Measurements from ENCODE around the gene LAMA2. TPM values are rescaled to one million over a fixed set of nuclear protein-coding genes. Genes with fewer than 3 reads are reported as not detected.

The LAMA2 gene
- total and polyA plus RNA-seq, 2 donors (not counting 3 experiments of a cell fraction or from before 2014, with no cell fraction given): 0.51 to 0.75 TPM

DNA sequence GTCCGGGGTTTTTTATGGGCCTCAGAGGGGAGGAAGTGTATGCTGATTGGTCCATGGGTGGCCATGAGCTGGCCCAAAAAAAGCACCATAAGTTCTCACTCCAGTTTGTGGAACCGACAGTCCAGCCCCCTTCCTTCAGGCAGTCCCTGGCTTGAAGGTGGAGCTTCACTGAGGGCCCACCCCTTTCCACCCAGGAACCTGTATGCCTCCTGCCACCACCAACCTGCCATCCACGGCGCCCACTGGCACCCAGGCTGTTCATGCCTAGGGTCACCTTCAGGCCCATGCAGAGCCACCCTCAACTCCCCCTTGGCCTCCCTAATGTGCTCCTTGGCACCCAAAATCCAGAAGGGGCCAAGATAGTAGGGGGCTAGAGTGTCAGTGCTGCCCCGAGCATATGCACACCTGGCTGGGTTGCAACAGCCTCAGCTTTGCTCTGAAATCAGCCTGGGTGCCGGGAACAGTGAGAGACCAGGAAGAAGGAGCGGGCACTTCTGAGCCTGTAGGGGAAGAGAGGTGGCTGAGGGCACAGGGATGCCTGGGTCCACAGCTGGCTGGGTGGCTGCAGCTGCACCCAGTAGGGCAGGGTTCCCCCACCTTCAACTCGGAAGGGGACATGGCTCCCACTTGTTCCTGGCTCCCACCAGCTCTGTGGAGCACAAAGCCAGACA, 534.6 kb downstream of the LAMA2 start:
- ChIA-PET POLR2A (no interaction called here), CTCF (interaction anchor here (0.8 to 1.0 kb wide), 2 partner anchors 9 to 47 kb away, joined by 3 read pairs; no protein-coding TSS in a partner anchor)
- BruUV-seq (replicated peaks): no TSS peak
- H3K9me1 ChIP-seq (replicated peaks; ENCODE audit: control insufficient read depth, extremely low read depth, insufficient read depth, low read length): no peaks in the 10 kb centered on the region
- no peaks in the 10 kb centered on the region for H3K79me2 ChIP-seq (ENCODE audit: control insufficient read depth, insufficient read depth, low read length)
- no peak overlapping the region for H3K4me2 ChIP-seq (ENCODE audit: insufficient read depth, low read length)
- DNase-seq (ENCODE audit: low read depth, low spot score) (no peak), FAIRE-seq (no peak)
- dilution Hi-C loops (cut with MboI; ENCODE audit: extremely low pct_ligation_motif_present, low sequenced_read_pairs) (no loop called here), intact Hi-C loops (cut with micrococcal nuclease) (no loop called here)
- H3K4me1 ChIP-seq (ENCODE audit: control insufficient read depth, extremely low read depth, insufficient read depth, low read length): no peaks in the 10 kb centered on the region
- H2AFZ ChIP-seq (ENCODE audit: low read depth, low read length): no peak overlapping the region
- H3K27ac ChIP-seq (ENCODE audit: insufficient read depth, low read depth, low read length): no peak overlapping the region
- H3K27me3 ChIP-seq (ENCODE audit: control insufficient read depth in 2 of 2, insufficient read depth in 2 of 2, low read length in 2 of 2): no peaks in the 10 kb centered on the region
- TF ChIP-seq EZH2 (IDR thresholded peaks at IDR 0.05; ENCODE audit: borderline replicate concordance, low read depth, low read length, severe bottlenecking): no peak
- no peak overlapping the region for H3K4me3 ChIP-seq (replicated peaks in 1 of 3; ENCODE audit: insufficient read depth in 1 of 3, low read depth in 1 of 3, low read length in 3 of 3)
- H3K36me3 ChIP-seq (ENCODE audit: control insufficient read depth in 2 of 2, extremely low read depth in 1 of 2, insufficient read depth in 2 of 2, low read length in 2 of 2): no peaks in the 10 kb centered on the region
- no peaks in the 10 kb centered on the region for H3K9me3 ChIP-seq (replicated peaks; ENCODE audit: control insufficient read depth, insufficient read depth, low read length)
- H3K9ac ChIP-seq (replicated peaks; ENCODE audit: extremely low read depth, insufficient read depth, low read length): no peak overlapping the region
- H4K20me1 ChIP-seq (replicated peaks; ENCODE audit: control insufficient read depth, extremely low read depth, insufficient read depth, low read length): no peaks in the 10 kb centered on the region

GRCh38 chr6:129419324-129419723, 536.4 kb downstream of the LAMA2 start:
- TF ChIP-seq GATA2 (IDR thresholded peaks at IDR 0.05; ENCODE audit: insufficient read depth, insufficient read length, low read depth, low read length) (no peak), EZH2 (IDR thresholded peaks at IDR 0.05; ENCODE audit: borderline replicate concordance, low read depth, low read length, severe bottlenecking) (no peak), FOS (IDR thresholded peaks at IDR 0.05; ENCODE audit: borderline replicate concordance, insufficient read depth, low read length) (no peak), JUN (IDR thresholded peaks at IDR 0.05; ENCODE audit: borderline replicate concordance, insufficient read depth, insufficient read length, low read depth) (no peak), POLR2A (IDR thresholded peaks at IDR 0.05; ENCODE audit: low read depth, low read length) (no peak), POLR2AphosphoS5 (IDR thresholded peaks at IDR 0.05; ENCODE audit: insufficient read depth, low read depth, low read length) (no peak), MYC (IDR thresholded peaks at IDR 0.05; ENCODE audit: low read depth, low read length) (no peak)
- TF ChIP-seq, protein P1, sequence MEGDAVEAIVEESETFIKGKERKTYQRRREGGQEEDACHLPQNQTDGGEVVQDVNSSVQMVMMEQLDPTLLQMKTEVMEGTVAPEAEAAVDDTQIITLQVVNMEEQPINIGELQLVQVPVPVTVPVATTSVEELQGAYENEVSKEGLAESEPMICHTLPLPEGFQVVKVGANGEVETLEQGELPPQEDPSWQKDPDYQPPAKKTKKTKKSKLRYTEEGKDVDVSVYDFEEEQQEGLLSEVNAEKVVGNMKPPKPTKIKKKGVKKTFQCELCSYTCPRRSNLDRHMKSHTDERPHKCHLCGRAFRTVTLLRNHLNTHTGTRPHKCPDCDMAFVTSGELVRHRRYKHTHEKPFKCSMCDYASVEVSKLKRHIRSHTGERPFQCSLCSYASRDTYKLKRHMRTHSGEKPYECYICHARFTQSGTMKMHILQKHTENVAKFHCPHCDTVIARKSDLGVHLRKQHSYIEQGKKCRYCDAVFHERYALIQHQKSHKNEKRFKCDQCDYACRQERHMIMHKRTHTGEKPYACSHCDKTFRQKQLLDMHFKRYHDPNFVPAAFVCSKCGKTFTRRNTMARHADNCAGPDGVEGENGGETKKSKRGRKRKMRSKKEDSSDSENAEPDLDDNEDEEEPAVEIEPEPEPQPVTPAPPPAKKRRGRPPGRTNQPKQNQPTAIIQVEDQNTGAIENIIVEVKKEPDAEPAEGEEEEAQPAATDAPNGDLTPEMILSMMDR (IDR thresholded peaks at IDR 0.05; ENCODE audit: extremely low read depth in 1 of 2, insufficient read depth in 1 of 2, low read depth in 1 of 2, low read length in 2 of 2): no peak
- TF ChIP-seq, protein P2, sequence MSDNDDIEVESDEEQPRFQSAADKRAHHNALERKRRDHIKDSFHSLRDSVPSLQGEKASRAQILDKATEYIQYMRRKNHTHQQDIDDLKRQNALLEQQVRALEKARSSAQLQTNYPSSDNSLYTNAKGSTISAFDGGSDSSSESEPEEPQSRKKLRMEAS (IDR thresholded peaks at IDR 0.05; ENCODE audit: insufficient read depth, insufficient read length): no peak
- no peak overlapping the region for H3K27ac ChIP-seq (ENCODE audit: insufficient read depth, low read depth, low read length)
- H3K79me2 ChIP-seq (ENCODE audit: control insufficient read depth, insufficient read depth, low read length): no peaks in the 10 kb centered on the region
- FAIRE-seq (no peak), DNase-seq (ENCODE audit: low read depth, low spot score) (no peak)
- H3K4me3 ChIP-seq (replicated peaks in 1 of 3; ENCODE audit: insufficient read depth in 1 of 3, low read depth in 1 of 3, low read length in 3 of 3): no peak overlapping the region
- POLR2A ChIA-PET: no interaction called here
- BruUV-seq (replicated peaks): no TSS peak
- H3K9me3 ChIP-seq (replicated peaks; ENCODE audit: control insufficient read depth, insufficient read depth, low read length): no peaks in the 10 kb centered on the region
- no peaks in the 10 kb centered on the region for H4K20me1 ChIP-seq (replicated peaks; ENCODE audit: control insufficient read depth, extremely low read depth, insufficient read depth, low read length)
- dilution Hi-C loops (cut with MboI; ENCODE audit: extremely low pct_ligation_motif_present, low sequenced_read_pairs) (no loop called here), intact Hi-C loops (cut with micrococcal nuclease) (no loop called here)
- no peak overlapping the region for H3K4me2 ChIP-seq (ENCODE audit: insufficient read depth, low read length)
- no peak overlapping the region for H2AFZ ChIP-seq (ENCODE audit: low read depth, low read length)
- no peaks in the 10 kb centered on the region for H3K9me1 ChIP-seq (replicated peaks; ENCODE audit: control insufficient read depth, extremely low read depth, insufficient read depth, low read length)
- H3K36me3 ChIP-seq (ENCODE audit: control insufficient read depth in 2 of 2, extremely low read depth in 1 of 2, insufficient read depth in 2 of 2, low read length in 2 of 2): no peaks in the 10 kb centered on the region
- H3K9ac ChIP-seq (replicated peaks; ENCODE audit: extremely low read depth, insufficient read depth, low read length): no peak overlapping the region
- H3K27me3 ChIP-seq (ENCODE audit: control insufficient read depth in 2 of 2, insufficient read depth in 2 of 2, low read length in 2 of 2): no peaks in the 10 kb centered on the region
- CTCF ChIA-PET: no interaction called here
- no peaks in the 10 kb centered on the region for H3K4me1 ChIP-seq (ENCODE audit: control insufficient read depth, extremely low read depth, insufficient read depth, low read length)

Measured in endothelial cell of umbilical vein (primary cell).